HG03439 (cell line): ENCODE data around the gene TMIGD3.

Experiments
- ATAC-seq: cut with Tn5 transposase; IDR thresholded peaks from one replicate; pipeline ENCODE4 v1.9.1; 2021; ENCODE audit warnings: mild to moderate bottlenecking, moderate library complexity; ENCODE audit not compliant: unreplicated experiment

TMIGD3 gene

GRCh38 chr1:111476214-111476613 is 27.2 kb downstream of the TMIGD3 start:
- ATAC-seq, result no peak

DNA sequence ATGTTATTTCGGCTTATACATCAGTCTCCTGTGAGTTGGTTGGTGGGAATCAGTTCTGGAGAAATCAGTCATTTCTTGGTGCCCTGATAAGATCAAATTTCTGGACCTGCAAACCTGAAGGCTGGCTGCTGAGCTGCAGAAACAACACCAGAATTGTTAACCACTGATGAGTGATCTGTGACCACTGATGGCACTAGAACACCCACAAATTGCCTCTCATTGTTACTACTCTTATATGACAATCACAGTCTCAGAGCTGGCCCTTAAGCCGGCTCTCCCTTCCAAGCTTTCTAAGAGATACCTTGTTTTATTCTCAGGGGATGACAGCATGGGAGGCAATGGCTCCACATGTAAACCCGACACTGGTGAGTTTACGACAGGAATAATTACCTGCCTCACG is 27.7 kb downstream of the TMIGD3 start:
- no peak for ATAC-seq

GRCh38 chr1:111474521-111474920 is 28.9 kb downstream of the TMIGD3 start:
- ATAC-seq, result no peak

GRCh38 chr1:111474106-111474505 is 29.3 kb downstream of the TMIGD3 start:
- ATAC-seq, result no peak

DNA sequence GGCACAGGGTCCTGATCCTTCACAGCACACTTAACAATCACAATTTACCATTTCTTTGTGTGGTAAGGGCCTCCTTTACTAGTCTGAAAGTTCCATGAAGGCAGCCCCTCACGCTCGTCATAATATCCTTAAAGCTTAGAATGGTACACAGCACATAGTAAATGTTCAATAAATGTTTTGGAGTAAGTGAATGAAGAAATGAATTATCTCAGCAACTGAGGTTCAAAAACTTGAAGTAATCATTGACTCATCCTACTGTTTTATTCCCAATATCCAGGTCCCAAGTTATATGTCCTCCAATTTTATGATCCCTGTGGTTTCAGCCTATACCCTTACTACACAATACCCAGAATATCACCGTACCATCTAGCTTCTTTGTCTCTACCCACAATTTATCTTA is 31.9 kb downstream of the TMIGD3 start:
- ATAC-seq, result no peak

GRCh38 chr1:111471012-111471411 is 32.4 kb downstream of the TMIGD3 start:
- no peak for ATAC-seq

- no peak for ATAC-seq
Measured at GRCh38 chr1:111470596-111470995, 32.8 kb downstream of the TMIGD3 start.

DNA sequence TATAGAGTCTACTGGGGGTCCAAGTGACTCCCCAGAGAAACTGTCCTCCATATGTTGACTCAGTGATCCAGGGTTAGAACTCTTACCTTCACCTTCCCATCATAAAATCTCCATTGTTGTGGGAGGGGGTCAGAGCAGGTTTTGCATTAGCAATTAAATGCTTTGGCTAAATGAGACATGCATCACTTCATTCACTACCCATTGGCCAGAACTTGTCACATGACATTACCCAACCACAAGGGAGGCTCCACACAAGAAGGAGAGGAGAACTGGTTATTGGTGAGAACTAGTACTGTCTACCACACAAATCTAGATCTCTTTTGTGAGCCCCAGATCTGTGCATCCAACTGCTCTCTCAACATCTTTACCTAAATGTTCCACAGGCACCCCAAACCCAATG is 33.9 kb downstream of the TMIGD3 start:
- no peak for ATAC-seq

DNA sequence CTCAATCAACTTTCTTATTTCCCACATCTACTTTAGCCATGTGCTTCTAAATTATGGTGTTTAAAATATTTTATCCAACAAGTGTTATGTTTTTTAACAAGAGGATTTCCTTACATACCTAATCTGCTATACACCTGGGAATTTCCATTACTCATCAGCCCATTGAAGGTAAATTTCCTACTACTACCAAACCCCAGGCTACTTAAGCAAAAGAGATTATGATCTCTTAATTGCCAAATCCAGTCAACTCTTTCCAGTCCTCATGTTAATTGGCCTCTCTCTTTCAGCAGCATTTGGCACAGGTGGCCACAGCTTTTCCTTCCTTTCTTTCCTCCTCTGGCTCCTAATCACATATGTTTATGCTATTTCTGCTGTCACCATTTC is 34.7 kb downstream of the TMIGD3 start:
- no peak for ATAC-seq

DNA sequence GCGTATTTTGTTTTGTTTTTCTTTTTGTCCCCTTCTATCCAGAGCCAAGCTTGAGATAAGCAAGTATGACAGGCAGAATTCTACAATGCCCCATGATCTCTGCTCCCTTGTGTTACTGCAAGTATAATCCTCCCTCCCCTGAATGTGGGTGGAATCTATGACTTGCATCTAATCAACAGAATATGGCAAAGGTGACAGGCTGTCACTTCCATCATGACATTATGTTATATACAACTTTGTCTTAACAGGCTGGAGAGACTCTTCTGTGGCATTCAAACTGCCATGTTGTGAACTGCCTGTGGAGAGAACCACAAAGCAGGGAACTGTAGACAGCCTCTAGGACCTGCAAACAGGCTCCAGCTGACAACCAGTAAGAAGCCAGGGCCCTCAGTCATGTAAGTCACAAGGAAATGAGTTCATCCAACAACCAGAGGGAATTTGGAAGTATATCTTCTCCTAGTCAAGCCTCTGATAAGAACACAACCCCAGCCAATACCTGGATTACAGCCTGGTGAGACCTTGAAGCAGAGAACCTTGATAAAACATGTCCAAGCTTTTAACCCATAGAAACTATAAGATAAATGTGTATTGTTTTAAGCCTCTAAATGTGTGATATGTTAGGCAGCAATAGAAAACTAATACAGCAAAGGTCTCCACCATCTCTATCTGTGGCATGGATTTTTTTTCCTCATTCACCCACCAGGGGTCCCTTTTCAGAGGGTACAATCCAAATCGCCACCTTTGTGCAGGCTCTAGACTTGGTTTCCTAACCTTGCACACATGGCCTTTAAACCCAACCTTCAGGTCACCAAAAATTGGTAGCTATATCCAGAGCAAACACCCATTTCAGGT is 35.3 kb downstream of the TMIGD3 start:
- ATAC-seq, result no peak

GRCh38 chr1:111466480-111466879 is 37.0 kb downstream of the TMIGD3 start:
- no peak for ATAC-seq

- ATAC-seq, result no peak
Measured at GRCh38 chr1:111465754-111466153, 37.7 kb downstream of the TMIGD3 start.

GRCh38 chr1:111463029-111463683 is 40.3 kb downstream of the TMIGD3 start:
- ATAC-seq, result no peak

- ATAC-seq, result no peak
Measured at GRCh38 chr1:111462370-111463028, 40.9 kb downstream of the TMIGD3 start.

GRCh38 chr1:111461765-111462164 is 41.7 kb downstream of the TMIGD3 start:
- ATAC-seq, result no peak

- ATAC-seq, result no peak
Measured at GRCh38 chr1:111455642-111456031, 47.8 kb downstream of the TMIGD3 start.

DNA sequence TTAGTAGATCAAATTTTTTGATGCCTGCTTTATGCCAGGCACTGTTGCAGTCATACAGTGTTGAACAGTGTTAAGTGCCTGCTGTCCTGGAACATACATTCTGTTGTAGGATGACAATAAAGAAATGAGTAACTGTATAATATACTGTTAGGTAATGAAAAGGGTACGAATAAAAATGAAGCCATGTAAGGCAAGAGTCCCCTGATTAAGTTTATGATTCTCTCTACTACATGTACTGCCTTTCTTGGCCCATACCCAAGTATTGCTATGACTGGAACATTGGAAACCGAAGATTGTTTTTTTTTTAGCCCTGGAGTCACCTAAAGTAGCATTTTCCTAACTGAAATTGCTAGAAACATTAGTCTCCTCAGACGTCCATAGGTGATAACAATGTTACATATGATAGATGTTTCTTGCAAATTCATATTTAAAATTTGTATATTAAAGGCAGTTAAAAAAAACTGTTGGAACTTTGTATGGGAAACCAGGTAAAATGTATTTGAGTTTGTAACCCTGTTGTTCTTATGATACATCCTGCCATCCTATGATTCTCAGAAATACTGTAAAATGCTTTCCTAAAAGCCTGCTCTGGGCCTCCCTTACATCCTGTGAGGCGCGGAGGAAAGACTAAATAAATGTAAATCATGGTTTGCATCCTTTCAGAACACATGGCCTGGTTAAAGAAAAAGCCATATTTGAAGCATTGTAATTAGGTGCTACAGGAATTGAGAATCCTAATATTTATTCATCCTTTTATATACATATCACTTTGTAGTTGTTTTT is 48.4 kb downstream of the TMIGD3 start:
- ATAC-seq, result no peak

DNA sequence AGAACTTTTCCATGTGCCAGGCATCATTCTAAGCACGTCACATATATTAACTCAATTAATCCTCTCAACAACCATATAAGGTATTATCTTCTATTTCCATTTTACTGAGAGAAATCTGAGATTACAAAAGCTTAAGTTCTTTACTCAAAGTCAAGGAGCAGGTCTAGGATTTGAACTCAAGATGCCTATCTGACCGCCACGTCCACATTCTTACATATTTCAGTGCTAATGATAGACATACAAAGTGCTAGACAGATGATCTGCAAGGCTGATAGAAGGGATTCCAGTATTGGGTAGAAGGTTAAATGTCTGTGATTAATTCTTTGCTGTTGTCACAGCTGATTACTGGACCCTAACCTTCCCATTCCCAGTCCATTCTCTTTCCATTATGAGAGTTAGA is 49.7 kb downstream of the TMIGD3 start:
- no peak for ATAC-seq

GRCh38 chr1:111452581-111452980 is 50.9 kb downstream of the TMIGD3 start:
- no peak for ATAC-seq

- no peak for ATAC-seq
Measured at GRCh38 chr1:111450185-111450584, 53.2 kb downstream of the TMIGD3 start.

- no peak for ATAC-seq
Measured at GRCh38 chr1:111449703-111450017, 53.8 kb downstream of the TMIGD3 start.
